Activated CD4-positive, CD25-positive, alpha-beta regulatory T cell treated with anti-CD3 and anti-CD28 coated beads, Interleukin-2, amount 50 U/mL, for 72 hours (primary cell): ENCODE results near the gene TMEM30B.
A peak's percentile ranks its signal among the peaks of the same experiment; 100 is the strongest.
"Not testable (repeated sequence)": the region's sequence is repeated elsewhere in the genome, so short reads cannot be mapped to it uniquely, and the experiment has no call there.

Experiments used
- DNase-seq: peaks from one replicate; pipeline ENCODE4 v3.0.0; 2021

Gene TMEM30B

GRCh38 chr14:61281186-61281947 lies at the start of gene TMEM30B:
TMEM30B (minus strand) TSS chr14:61281338; CDS start chr14:61281147, 191 bp downstream.
- DNase-seq, result no peak

GRCh38 chr14:61330511-61330910 lies 49.4 kb upstream of the TMEM30B start:
- DNase-seq, result no peak

- DNase-seq, result no peak
These were observed 48.4 kb upstream of the TMEM30B start for GRCh38 chr14:61329478-61330051.

- DNase-seq, result no peak
These were observed 47.6 kb upstream of the TMEM30B start for GRCh38 chr14:61328626-61329262.

GRCh38 chr14:61326847-61327246 lies 45.7 kb upstream of the TMEM30B start:
- no peak for DNase-seq

- DNase-seq, result no peak
These were observed 45.0 kb upstream of the TMEM30B start for GRCh38 chr14:61326146-61326545.

- DNase-seq, result no peak
These were observed 44.0 kb upstream of the TMEM30B start for GRCh38 chr14:61325166-61325565.

- DNase-seq, result no peak
These were observed 42.8 kb upstream of the TMEM30B start for GRCh38 chr14:61323970-61324369.

GRCh38 chr14:61322799-61323290 lies 41.7 kb upstream of the TMEM30B start:
- DNase-seq, result no peak

- peak; percentile 54 for DNase-seq
These were observed 41.1 kb upstream of the TMEM30B start for GRCh38 chr14:61322011-61322798.

- peak; percentile 79 for DNase-seq
These were observed 40.4 kb upstream of the TMEM30B start, which contains the start of gene PRKCH for GRCh38 chr14:61321385-61322010. PRKCH (plus strand) TSS chr14:61321579; CDS start chr14:61322102, 523 bp downstream.

GRCh38 chr14:61320806-61321384 lies 39.8 kb upstream of the TMEM30B start:
- no peak for DNase-seq

GRCh38 chr14:61320170-61320569 lies 39.0 kb upstream of the TMEM30B start:
- not testable (repeated sequence) for DNase-seq

GRCh38 chr14:61319706-61320105 lies 38.6 kb upstream of the TMEM30B start:
- no peak for DNase-seq

- no peak for DNase-seq
These were observed 37.9 kb upstream of the TMEM30B start for GRCh38 chr14:61319086-61319485.

- no peak for DNase-seq
These were observed 34.2 kb upstream of the TMEM30B start for GRCh38 chr14:61315313-61315712.

GRCh38 chr14:61308701-61309100 lies 27.6 kb upstream of the TMEM30B start:
- not testable (repeated sequence) for DNase-seq

GRCh38 chr14:61308198-61308597 lies 27.1 kb upstream of the TMEM30B start:
- DNase-seq, result no peak

- no peak for DNase-seq
These were observed 23.6 kb upstream of the TMEM30B start for GRCh38 chr14:61304688-61305087.

GRCh38 chr14:61300754-61301153 lies 19.6 kb upstream of the TMEM30B start:
- no peak for DNase-seq

- no peak for DNase-seq
These were observed 19.1 kb upstream of the TMEM30B start for GRCh38 chr14:61300209-61300608.

- DNase-seq, result no peak
These were observed 17.7 kb upstream of the TMEM30B start for GRCh38 chr14:61298824-61299223.
